ENCODE measurements around the gene CPTP.
"Not testable (repeated sequence)": the region's sequence is repeated elsewhere in the genome, so short reads cannot be mapped to it uniquely, and the experiment has no call there.

Gene CPTP

GRCh38 chr1:1352786-1353388 lies 28.3 kb downstream of the CPTP start:
- no peak for DNase-seq

DNA sequence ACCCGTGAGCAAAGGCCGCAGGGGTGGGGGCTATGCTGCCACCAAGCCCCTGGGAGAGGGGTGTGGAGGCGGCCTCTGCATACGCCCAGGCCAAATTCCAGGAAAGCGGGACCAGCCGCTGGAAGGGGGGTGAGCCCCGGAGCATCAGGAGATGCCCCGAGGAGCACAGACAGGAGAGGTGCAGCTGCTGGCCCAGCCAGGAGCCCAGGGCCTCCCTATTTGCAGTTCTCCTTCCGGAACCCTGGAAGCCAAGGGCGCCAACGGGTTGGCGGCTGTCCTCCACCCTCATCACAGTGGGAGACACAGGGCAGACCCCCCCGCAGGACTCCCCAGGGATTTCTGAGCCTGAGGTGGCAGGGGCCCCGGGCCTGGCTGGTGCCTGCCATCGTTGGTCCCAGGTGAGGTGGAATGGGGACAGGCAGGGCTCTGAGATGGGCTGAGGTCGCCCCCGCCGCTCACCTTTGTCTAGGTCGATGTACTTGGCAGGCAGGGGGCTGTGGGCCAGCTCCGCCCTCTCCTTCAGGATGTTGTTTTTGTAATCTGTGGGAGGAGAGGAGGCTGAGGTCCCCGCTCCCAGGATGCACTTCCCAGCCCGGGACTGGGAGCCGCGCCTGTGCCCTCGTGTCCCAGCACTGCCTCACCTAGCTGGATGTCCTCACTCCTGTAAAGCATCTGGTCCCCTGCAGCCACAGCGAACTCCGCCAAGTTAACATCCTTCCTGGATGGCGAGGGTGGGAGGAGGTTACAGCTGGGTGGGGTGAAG lies 29.0 kb downstream of the CPTP start:
- DNase-seq: no peak

GRCh38 chr1:1354271-1355247 lies 30.0 kb downstream of the CPTP start:
- DNase-seq: no peak

DNA sequence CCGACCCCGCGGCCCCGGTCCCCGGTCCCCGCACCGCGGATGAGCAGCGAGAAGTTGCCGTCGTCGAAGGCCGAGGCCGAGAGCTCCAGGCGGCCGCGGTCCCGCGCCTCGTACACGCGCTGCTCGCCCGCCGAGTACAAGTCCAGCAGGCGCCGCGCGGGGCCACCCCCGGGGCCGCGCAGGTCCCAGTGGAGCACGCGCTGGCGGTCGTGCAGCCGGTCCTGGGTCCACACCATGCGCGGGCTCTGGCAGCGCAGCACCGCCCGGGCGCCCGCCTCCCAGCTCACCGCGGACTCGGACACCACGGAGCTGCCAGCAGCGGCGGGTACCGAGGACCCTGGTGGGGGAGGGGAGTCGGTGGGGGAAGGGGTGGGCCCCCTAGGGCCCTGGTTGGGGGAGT lies 30.8 kb downstream of the CPTP start:
- DNase-seq: no peak

DNA sequence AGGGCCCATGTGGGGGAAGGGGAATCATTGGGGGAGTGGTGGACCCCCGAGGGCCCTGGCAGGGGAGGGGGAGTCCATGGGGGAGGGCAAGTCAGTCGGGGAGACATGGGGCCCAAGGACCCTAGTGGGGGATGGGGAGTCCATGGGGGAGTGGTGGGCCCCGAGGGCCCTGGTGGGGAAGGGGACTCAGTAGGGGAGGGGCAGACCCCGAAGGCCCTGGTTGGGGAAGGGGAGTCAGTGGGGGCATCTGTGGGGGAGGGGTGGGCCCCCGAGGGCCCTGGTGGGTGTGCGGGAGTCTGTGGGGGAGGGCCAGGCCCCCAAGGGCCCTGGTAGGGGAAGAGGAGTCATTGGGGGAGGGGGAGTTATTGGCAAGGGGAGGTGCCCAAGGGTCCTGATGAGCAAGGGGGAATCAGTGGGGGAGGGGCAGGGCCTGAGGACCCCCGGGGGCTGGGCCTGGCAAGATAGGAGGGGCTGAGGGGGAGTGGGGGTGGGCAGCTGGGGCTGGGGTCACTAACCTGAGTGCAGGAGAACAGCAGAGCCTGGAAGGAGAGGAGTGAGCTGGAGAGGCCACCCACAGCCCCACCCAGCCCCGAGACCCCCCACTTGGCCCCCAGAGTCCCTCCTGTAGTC lies 31.7 kb downstream of the CPTP start:
- no peak for DNase-seq

DNA sequence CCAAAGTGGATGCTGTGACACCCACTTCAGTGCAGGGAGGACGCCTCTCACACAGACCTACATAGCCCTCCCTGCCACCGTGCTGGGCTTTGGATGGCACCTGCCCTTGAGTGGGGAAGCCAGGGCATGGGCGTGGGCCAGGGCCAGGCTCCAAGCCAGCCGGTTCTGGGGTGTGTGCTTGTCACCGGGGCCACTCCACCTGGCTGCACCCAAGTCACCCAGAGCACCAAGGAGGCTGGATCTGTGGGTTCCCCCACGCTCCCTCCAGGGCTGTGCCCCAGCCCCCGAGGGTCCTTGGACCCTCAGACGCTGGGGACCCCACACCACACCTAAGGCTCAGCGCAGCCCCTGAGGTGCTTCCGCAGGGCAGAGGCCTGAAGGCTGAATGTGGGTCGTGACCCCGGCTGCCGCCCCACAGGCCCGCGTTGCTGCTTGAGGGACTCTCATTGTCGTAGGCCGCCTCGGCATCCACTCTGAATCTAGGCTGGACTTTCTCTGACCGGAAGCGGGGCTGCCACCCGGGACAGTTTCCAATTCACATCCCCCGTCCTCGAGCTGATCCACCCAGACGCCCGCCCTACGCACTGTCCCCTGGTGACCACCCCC lies 32.3 kb downstream of the CPTP start:
- DNase-seq: no peak

GRCh38 chr1:1357871-1358432 lies 33.4 kb downstream of the CPTP start:
- no peak for DNase-seq

- no peak for DNase-seq
Measured at GRCh38 chr1:1358433-1359271, 34.0 kb downstream of the CPTP start, which contains the start of gene MXRA8. TSS of gene MXRA8 (minus strand) at chr1:1358555. CDS start at chr1:1358504, 51 bp downstream.

DNA sequence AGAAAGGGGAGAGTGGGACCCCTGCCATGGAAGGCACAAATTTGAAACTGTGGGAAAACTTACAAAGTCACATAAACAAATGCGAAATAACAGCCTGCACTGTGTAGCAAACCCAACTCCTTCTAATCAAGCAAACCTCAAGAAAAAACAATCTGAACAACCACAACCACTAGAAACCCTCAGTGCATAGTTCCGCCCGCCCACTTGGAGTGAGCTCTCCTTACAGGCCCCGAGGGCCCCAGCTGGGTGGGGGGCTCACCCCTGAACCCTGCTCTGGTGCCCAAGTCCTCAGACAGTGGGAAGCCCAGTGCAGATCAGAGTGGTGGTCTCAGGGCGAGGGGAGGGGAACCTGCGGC lies 34.7 kb downstream of the CPTP start:
- DNase-seq: no peak

GRCh38 chr1:1359664-1360468 lies 35.3 kb downstream of the CPTP start:
- no peak for DNase-seq

- no peak for DNase-seq
Measured at GRCh38 chr1:1360506-1361169, 36.0 kb downstream of the CPTP start.

DNA sequence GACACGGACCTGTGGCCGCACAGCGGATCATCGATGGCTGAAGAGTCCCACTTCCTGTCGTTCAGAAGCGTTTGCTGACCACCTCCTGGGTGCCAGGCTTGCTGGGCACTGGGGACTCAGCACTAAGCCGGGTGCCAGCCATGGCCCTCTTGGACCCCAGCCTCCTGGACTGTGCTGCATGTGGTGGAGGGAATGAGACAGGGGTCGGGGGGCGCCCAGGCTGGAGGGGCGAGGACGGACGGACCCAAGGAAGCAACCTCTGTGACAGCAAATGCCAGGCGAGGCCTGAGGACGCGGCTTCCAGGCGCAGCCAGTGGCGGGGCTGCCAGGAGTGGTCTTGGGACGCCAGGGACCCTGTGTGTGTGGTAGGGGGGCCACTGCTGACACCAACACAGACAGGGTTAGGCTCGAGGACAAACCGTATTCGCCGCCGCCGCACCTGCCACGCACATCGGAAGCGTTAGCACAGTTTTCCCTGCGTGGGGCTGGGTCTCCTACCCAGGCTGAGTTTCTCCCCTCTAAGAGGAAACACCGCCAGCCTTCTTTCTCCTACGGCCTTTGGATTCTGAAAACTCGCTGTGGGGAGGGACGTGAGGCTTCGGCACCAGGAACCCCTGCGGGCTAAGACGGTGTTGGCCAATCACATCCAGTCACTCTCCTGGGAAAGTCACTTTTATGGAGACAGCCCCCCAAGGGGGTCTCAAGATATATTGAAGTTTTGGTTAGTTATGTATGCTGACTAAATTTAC lies 36.8 kb downstream of the CPTP start:
- no peak for DNase-seq

GRCh38 chr1:1361982-1362423 lies 37.4 kb downstream of the CPTP start:
- no peak for DNase-seq

DNA sequence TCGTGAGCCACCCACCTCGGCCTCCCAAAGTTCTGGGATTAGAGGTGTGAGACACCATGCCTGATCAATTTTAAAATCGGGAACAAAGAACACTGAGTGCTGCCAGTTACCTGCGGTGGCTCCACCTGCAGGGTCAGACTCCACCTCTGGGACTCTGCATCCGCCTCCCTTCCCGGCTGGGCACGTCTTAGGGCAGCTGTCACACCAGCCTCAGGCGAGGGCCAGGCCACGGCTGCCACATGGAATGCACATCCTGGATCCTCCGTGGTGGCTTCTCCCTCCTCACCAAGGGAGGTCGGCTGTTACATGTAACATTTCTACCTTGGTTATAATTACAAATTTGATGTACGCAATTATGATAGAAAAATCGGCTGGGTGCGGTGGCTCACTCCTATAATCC lies 39.7 kb downstream of the CPTP start:
- DNase-seq: no peak

- no peak for DNase-seq
Measured at GRCh38 chr1:1365875-1366698, 41.5 kb downstream of the CPTP start.

DNA sequence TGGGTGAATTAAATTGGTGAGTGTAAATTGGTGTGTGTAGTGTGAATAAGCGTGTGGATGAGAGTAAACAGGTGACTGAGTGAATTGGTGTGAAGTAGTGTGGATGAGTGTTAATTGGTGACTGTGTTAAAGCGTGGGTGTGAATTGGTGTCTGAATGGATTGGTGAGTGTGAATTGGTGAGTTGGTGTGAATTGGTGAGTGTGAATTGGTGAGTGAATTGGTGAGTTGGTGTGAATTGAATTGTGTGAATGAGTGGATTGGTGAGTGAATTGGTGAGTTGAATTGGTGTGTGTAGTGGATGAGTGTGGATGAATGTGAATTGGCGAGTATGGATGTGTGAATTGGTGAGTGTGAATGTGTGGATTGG lies 42.1 kb downstream of the CPTP start:
- DNase-seq: no peak

DNA sequence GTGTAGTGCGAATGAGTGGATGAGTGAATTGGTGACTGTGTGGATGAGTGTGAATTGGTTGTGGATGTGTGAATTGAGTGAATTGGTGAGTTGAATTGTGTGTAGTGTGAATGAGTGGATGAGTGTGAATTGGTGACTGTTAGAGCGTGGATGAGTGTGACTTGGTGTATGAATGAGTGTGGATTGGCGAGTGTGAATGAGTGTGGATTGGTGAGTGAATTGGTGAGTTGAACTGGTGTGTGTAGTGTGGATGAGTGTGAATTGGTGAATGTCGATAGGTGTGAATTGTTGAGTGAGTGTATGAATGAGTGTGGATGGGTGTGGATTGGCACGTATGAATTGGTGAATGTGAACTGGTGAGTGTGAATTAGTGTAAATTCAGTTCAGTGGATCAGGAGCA lies 42.7 kb downstream of the CPTP start:
- DNase-seq: no peak

GRCh38 chr1:1370094-1370493 lies 45.5 kb downstream of the CPTP start:
- not testable (repeated sequence) for DNase-seq

Measured in midbrain (tissue), 1 donor.